Jurkat, Clone E6-1 (cell line): ENCODE measurements around the gene COPRS.
"Not testable (repeated sequence)": the region's sequence is repeated elsewhere in the genome, so short reads cannot be mapped to it uniquely, and the experiment has no call there.

ENCODE experiments used
- DNase-seq: peaks from one replicate; pipeline ENCODE4 v3.0.0-alpha.2; 2011; ENCODE audit warnings: low read depth, low spot score
- H3K4me3 ChIP-seq: 2 replicates; pipeline ENCODE4 v1.5.1; 2011; ENCODE audit warnings: mild to moderate bottlenecking, low read length, control low read depth, moderate library complexity

The COPRS gene

GRCh38 chr17:31819578-31819977 lies 39.5 kb downstream of the COPRS start:
- DNase-seq, result no peak
- H3K4me3 ChIP-seq, result no peak overlapping the region

GRCh38 chr17:31818863-31819262 lies 40.2 kb downstream of the COPRS start:
- not testable (repeated sequence) for H3K4me3 ChIP-seq, DNase-seq

- no peak overlapping the region for H3K4me3 ChIP-seq
- DNase-seq, result no peak
These were observed 43.8 kb downstream of the COPRS start for GRCh38 chr17:31815212-31815730.

DNA sequence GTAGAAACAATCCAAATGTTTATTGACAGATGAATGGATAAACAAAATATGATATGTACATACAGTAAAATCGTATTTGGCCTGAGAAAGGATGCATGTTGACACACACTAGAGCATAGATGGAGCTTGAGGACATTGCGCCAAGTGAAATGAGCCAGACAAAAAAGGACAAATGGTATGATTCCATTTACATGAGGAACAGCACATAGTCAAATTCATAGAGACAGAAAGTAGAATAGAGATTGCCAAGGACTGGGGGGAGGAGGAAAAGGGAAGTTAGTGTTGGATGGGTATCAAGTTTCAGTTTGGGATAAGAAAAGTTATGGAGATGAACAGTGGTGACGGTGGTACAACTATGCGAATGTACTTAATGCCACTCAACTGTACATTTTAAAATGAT lies 47.9 kb downstream of the COPRS start:
- no peak overlapping the region for H3K4me3 ChIP-seq
- DNase-seq, result no peak

- H3K4me3 ChIP-seq, DNase-seq: not testable (repeated sequence)
These were observed 49.2 kb downstream of the COPRS start for GRCh38 chr17:31809876-31810275.

GRCh38 chr17:31808521-31809050 lies 50.5 kb downstream of the COPRS start:
- H3K4me3 ChIP-seq, result no peak overlapping the region
- no peak for DNase-seq

DNA sequence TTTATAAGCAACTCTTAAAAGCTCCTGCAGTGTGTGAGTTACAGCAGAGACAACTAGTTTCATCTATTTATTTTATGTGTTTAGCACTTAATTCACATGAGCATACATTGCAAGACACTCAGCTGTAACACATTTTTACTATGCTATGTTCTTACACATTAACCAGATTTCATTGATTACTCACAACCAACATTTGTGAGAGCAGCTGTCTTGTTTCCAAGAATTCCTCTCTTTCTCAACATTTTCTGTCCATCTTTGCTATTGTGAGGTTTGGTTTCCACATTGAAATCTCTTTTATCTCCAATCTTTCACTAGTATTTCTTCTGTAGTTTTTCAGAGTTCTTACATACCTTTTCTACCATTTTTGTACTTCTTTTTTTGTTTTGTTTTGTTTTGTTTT lies 51.2 kb downstream of the COPRS start:
- no peak overlapping the region for H3K4me3 ChIP-seq
- DNase-seq, result no peak

GRCh38 chr17:31806921-31807320 lies 52.1 kb downstream of the COPRS start:
- no peak overlapping the region for H3K4me3 ChIP-seq
- no peak for DNase-seq

DNA sequence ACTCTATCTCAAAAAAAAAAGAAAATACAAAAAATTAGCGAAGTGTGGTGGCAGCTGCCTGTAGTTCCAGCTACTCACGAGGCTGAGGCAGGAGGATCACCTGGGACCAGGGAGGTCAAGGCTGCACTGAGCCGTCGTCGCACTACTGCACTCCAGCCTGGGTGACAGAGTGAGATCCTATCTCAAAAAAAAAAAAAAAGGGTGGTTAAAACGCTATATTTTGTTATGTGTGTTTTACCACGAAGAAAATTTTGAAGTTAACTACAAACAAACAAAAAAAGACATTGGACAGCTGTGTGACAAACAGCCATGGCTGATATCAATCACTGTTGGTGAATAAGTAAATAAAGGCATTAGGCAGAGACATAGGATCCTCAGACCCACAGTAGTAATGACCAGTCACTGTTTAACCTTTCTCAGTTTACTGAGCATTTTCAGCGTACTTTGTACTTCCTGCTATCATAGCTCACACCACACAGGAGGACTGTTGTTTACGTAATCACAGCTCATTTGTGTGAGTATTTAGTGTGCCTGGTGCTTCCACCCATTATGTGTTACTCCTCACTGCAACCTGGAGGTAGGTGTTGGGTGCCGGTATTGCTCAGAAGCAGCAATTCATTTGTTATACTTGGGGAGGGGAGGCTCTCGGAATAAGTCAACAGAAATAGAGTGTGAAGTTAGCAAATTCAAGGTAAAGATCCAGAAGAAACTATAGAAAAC lies 55.4 kb downstream of the COPRS start:
- no peak for DNase-seq

DNA sequence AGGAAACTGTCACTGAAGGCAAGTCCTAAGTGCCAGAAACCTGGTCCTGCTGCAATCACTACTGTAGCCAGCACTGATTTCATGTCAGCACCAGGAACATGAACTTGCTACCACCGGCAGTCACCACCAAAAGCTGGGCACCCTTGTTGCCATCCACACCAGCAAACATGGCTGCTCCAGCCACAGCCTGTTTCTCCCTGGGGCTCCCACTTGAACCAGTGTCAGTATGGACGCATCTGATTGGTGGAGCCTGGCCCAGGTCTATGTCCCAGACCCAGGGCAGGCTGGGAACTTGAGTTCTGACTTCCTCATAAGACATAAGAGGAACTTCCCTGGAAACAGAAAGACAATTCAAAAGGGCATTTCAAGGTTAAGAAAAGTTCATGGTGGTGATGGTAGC lies 56.5 kb downstream of the COPRS start:
- no peak for DNase-seq
- no peak overlapping the region for H3K4me3 ChIP-seq

More for the DNA sequence above, 55.4 kb downstream of the COPRS start:
- no peak overlapping the region for H3K4me3 ChIP-seq
